ENCODE data around the gene LRRC73. TPM values are rescaled to one million over a fixed set of nuclear protein-coding genes. Genes with fewer than 3 reads are reported as not detected.
"Not testable (repeated sequence)": the region's sequence is repeated elsewhere in the genome, so short reads cannot be mapped to it uniquely, and the experiment has no call there.

Gene LRRC73
- total RNA-seq (2021) (0.55 and 1.5 TPM in 2 replicates), Bru-seq, nascent RNA (percentile 31 among the genes with signal in this experiment), BruChase-seq, experiment 1, labeled RNA remaining after a 2-hour chase (percentile 18 among the genes with signal in this experiment), BruChase-seq, experiment 2, labeled RNA remaining after a 6-hour chase (percentile 34 among the genes with signal in this experiment)
- long read RNA-seq, result 0 reads

DNA sequence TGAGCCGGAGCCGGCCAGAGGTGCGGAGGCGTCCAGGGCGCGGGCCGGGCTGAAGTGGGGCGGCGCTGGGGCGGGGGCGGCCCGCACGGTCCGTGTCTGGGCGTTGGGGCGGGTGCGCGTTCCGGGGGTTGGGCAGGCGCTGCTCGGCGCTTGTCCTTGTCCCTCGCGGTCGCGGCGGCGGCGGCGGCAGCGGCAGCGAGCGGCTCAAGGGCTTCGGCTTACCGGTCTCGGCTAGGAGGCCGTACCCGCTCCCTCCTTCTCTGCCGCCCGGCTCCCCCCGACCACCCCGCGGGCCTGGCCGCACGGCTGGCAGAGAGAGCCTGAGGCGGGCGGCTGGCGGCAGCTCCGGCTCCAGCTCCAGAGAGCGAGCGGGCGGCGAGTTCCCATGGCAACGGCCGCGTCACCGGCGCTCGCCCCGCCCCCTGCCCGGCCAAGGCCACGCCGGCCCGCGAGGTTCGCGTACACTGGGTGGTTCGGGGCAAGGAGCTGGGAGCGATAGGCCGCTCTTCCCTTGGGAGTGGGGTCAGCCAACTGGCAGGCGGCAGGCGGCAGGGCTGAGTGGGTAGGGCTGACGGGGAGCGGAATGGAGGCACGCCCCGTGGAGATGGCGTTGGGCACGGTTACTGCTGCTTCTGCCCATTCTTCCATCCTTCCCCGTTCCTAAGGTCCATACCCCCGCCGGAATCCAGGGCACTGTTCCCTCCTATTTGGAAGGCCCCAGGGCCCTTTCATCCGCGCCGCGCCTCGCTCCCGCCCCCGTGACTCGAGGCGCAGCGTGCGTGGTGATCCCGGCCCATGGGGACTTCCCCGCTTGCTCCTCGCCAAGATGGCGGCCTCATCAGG, at the start of gene LRRC73:
LRRC73 (minus strand) TSS at position 363 of the 843 bp plus-strand sequence. CDS start 561 bp downstream, outside the sequence.
- POLR2A ChIA-PET (ENCODE audit: unreplicated experiment), result interaction anchor here (0.6 kb wide), 2 partner anchors 22 to 272 kb away, joined by 11 to 35 read pairs; no protein-coding TSS in a partner anchor
- Histone ChIP-seq H3K4me2 (peak within 1 kb of the TSS; percentile 79), H3K27ac (no peak within 1 kb of the TSS), H4K20me1 (ENCODE audit: insufficient read depth) (peaks cover 7% of the 10 kb centered on the region), H3K79me2 (ENCODE audit: low read depth) (peaks cover 7% of the 10 kb centered on the region), H3K36me3 (ENCODE audit: low read depth) (peaks cover 9% of the 10 kb centered on the region; the same call in 1 of the 2 replicates), H3K4me1 (replicated peaks; ENCODE audit: insufficient read depth) (peaks cover 8% of the 10 kb centered on the region; the same call in 1 of the 2 replicates), H3K4me3 (peak within 1 kb of the TSS; percentile 84; the same call in 1 of the 2 replicates), H3F3A (ENCODE audit: insufficient read depth, low read depth) (peaks cover 31% of the 10 kb centered on the region), H3K27me3 (ENCODE audit: insufficient read depth, low read depth) (no peaks in the 10 kb centered on the region), H3K9me2 (ENCODE audit: insufficient read depth) (no peaks in the 10 kb centered on the region), H3K9me3 (ENCODE audit: insufficient read depth, low read depth) (no peaks in the 10 kb centered on the region), H2AFZ (peak within 1 kb of the TSS; percentile 80)
- BruUV-seq (replicated peaks), result no TSS peak
- intact Hi-C loops (cut with micrococcal nuclease; ENCODE audit: unreplicated experiment), result no loop called here
- CTCF ChIA-PET, result interaction anchor here (0.6 kb wide), 2 partner anchors 120 to 317 kb away, joined by 3 to 4 read pairs; no protein-coding TSS in a partner anchor
- peak; percentile 49 to 84 for DNase-seq
- TF ChIP-seq EZH2 (IDR thresholded peaks at IDR 0.05; ENCODE audit: low read depth), result no peak
- TF ChIP-seq, protein P1, sequence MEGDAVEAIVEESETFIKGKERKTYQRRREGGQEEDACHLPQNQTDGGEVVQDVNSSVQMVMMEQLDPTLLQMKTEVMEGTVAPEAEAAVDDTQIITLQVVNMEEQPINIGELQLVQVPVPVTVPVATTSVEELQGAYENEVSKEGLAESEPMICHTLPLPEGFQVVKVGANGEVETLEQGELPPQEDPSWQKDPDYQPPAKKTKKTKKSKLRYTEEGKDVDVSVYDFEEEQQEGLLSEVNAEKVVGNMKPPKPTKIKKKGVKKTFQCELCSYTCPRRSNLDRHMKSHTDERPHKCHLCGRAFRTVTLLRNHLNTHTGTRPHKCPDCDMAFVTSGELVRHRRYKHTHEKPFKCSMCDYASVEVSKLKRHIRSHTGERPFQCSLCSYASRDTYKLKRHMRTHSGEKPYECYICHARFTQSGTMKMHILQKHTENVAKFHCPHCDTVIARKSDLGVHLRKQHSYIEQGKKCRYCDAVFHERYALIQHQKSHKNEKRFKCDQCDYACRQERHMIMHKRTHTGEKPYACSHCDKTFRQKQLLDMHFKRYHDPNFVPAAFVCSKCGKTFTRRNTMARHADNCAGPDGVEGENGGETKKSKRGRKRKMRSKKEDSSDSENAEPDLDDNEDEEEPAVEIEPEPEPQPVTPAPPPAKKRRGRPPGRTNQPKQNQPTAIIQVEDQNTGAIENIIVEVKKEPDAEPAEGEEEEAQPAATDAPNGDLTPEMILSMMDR (conservative IDR thresholded peaks at IDR 0.05), result no peak

DNA sequence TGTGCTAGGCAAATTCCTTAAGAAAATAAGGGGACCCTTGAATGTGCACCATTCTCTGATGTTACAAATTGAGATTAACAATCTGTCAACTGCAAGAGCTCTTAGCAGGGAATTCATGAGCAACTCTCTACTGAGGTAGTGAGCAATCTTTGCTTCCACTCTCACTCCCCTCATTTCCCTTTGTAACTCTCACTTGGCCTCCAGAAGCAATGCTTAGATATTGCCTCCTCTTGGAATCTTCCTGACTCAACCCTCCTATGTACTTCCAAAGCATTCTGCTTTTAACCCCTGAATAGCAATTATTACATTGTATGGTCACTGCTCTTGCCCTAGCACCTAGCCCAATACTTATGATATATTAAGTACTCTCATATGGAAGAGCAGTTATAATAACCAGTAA, 49.2 kb upstream of the LRRC73 start:
- H3K27me3 ChIP-seq (ENCODE audit: insufficient read depth, low read depth), result no peaks in the 10 kb centered on the region
- peaks cover 55% of the 10 kb centered on the region for H3K36me3 ChIP-seq (ENCODE audit: low read depth)
- no peaks in the 10 kb centered on the region for H3K9me2 ChIP-seq (ENCODE audit: insufficient read depth)
- no peak for DNase-seq
- H3K27ac ChIP-seq, result no peak overlapping the region
- intact Hi-C loops (cut with micrococcal nuclease; ENCODE audit: unreplicated experiment), result no loop called here
- H3K79me2 ChIP-seq (ENCODE audit: low read depth), result no peaks in the 10 kb centered on the region
- BruUV-seq (replicated peaks), result no TSS peak
- no peak overlapping the region for H3K4me2 ChIP-seq
- ChIA-PET POLR2A (ENCODE audit: unreplicated experiment) (no interaction called here), CTCF (interaction anchor here (0.7 kb wide), 1 partner anchor 238 kb away, joined by 4 read pairs; no protein-coding TSS in a partner anchor)
- H3K4me3 ChIP-seq, result no peak overlapping the region
- no peak overlapping the region for H2AFZ ChIP-seq
- H4K20me1 ChIP-seq (ENCODE audit: insufficient read depth), result 0 out of 2 replicates have a peak, but pooled peaks cover 3% of the 10 kb centered on the region
- TF ChIP-seq EZH2 (IDR thresholded peaks at IDR 0.05; ENCODE audit: low read depth), result no peak
- TF ChIP-seq, protein P1 (conservative IDR thresholded peaks at IDR 0.05), result no peak
- H3K9me3 ChIP-seq (ENCODE audit: insufficient read depth, low read depth), result no peaks in the 10 kb centered on the region
- no peaks in the 10 kb centered on the region for H3K4me1 ChIP-seq (replicated peaks; ENCODE audit: insufficient read depth)
- no peaks in the 10 kb centered on the region for H3F3A ChIP-seq (ENCODE audit: insufficient read depth, low read depth)

GRCh38 chr6:43557620-43558019, 47.5 kb upstream of the LRRC73 start:
- H4K20me1 ChIP-seq (ENCODE audit: insufficient read depth); POLR2A ChIA-PET (ENCODE audit: unreplicated experiment); H3K27ac ChIP-seq; H3K9me3 ChIP-seq (ENCODE audit: insufficient read depth, low read depth); BruUV-seq (replicated peaks); H3K9me2 ChIP-seq (ENCODE audit: insufficient read depth); H3K4me3 ChIP-seq; CTCF ChIA-PET; H3K27me3 ChIP-seq (ENCODE audit: insufficient read depth, low read depth); intact Hi-C loops (cut with micrococcal nuclease; ENCODE audit: unreplicated experiment); H2AFZ ChIP-seq; H3F3A ChIP-seq (ENCODE audit: insufficient read depth, low read depth); H3K4me2 ChIP-seq; DNase-seq; H3K4me1 ChIP-seq (replicated peaks; ENCODE audit: insufficient read depth); H3K79me2 ChIP-seq (ENCODE audit: low read depth): not testable (repeated sequence)
- H3K36me3 ChIP-seq (ENCODE audit: low read depth), result peaks cover 55% of the 10 kb centered on the region

Data from PC-9 (cell line).